ENCODE data around the gene ITPKB.
A peak's percentile ranks its signal among the peaks of the same experiment; 100 is the strongest.
"Not testable (repeated sequence)": the region's sequence is repeated elsewhere in the genome, so short reads cannot be mapped to it uniquely, and the experiment has no call there.

ITPKB gene

GRCh38 chr1:226738995-226739695 lies at the start of gene ITPKB:
ITPKB (minus strand) TSS chr1:226739282; CDS start chr1:226737458, 1,824 bp downstream.
- DNase-seq: peak; percentile 62

GRCh38 chr1:226787638-226788037 lies 48.6 kb upstream of the ITPKB start:
- no peak for DNase-seq

- no peak for DNase-seq
These were observed 48.0 kb upstream of the ITPKB start for GRCh38 chr1:226787071-226787470.

- no peak for DNase-seq
These were observed 47.5 kb upstream of the ITPKB start for GRCh38 chr1:226786550-226786949.

GRCh38 chr1:226785805-226786204 lies 46.7 kb upstream of the ITPKB start:
- no peak for DNase-seq

GRCh38 chr1:226784081-226785049 lies 45.3 kb upstream of the ITPKB start:
- DNase-seq: no peak

GRCh38 chr1:226782845-226783601 lies 43.9 kb upstream of the ITPKB start:
- DNase-seq: no peak

GRCh38 chr1:226781937-226782609 lies 43.0 kb upstream of the ITPKB start:
- DNase-seq: no peak

GRCh38 chr1:226779561-226779960 lies 40.5 kb upstream of the ITPKB start:
- DNase-seq: no peak

- DNase-seq: no peak
These were observed 39.6 kb upstream of the ITPKB start for GRCh38 chr1:226778657-226779058.

- no peak for DNase-seq
These were observed 37.9 kb upstream of the ITPKB start for GRCh38 chr1:226776975-226777374.

- DNase-seq: no peak
These were observed 37.0 kb upstream of the ITPKB start for GRCh38 chr1:226776066-226776465.

- DNase-seq: no peak
These were observed 33.5 kb upstream of the ITPKB start for GRCh38 chr1:226772446-226773139.

- DNase-seq: not testable (repeated sequence)
These were observed 28.1 kb upstream of the ITPKB start for GRCh38 chr1:226767170-226767569.

GRCh38 chr1:226766565-226766964 lies 27.5 kb upstream of the ITPKB start:
- DNase-seq: no peak

GRCh38 chr1:226764533-226764932 lies 25.5 kb upstream of the ITPKB start:
- no peak for DNase-seq

- DNase-seq: peak; percentile 18
These were observed 24.8 kb upstream of the ITPKB start for GRCh38 chr1:226763905-226764264.

- no peak for DNase-seq
These were observed 24.2 kb upstream of the ITPKB start for GRCh38 chr1:226762988-226763904.

GRCh38 chr1:226762055-226762454 lies 23.0 kb upstream of the ITPKB start:
- no peak for DNase-seq

GRCh38 chr1:226761322-226761721 lies 22.2 kb upstream of the ITPKB start:
- DNase-seq: no peak

Data from activated naive CD4-positive, alpha-beta T cell treated with anti-CD3 and anti-CD28 coated beads, Interleukin-2, amount 50 U/mL, for 16 hours (primary cell).